NT2/D1 (cell line): ENCODE measurements around the gene TMCO5A.
"Not testable (repeated sequence)": the region's sequence is repeated elsewhere in the genome, so short reads cannot be mapped to it uniquely, and the experiment has no call there.

Experiments
- DNase-seq: peaks from one replicate; pipeline ENCODE4 v3.0.0-alpha.2; 2011; ENCODE audit warnings: low read depth, low spot score
- H3K27me3 ChIP-seq: 2 replicates; pipeline ENCODE4 v1.6.0; 2011; ENCODE audit warnings: mild to moderate bottlenecking; ENCODE audit not compliant: insufficient read length, insufficient read depth
- H3K36me3 ChIP-seq: 2 replicates; pipeline ENCODE4 v1.6.1; 2011; ENCODE audit warnings: mild to moderate bottlenecking, low read length, mixed read lengths; ENCODE audit not compliant: insufficient read depth, insufficient read length
- H3K4me1 ChIP-seq: 2 replicates; pipeline ENCODE4 v1.5.1; 2011; ENCODE audit not compliant: insufficient read depth, insufficient read length
- H3K4me3 ChIP-seq: 2 replicates; pipeline ENCODE4 v1.5.1; 2011; ENCODE audit warnings: low read depth; ENCODE audit not compliant: insufficient read length
- H3K9ac ChIP-seq: 2 replicates; pipeline ENCODE4 v1.6.0; 2011; ENCODE audit warnings: low read depth; ENCODE audit not compliant: insufficient read length
- H3K9me3 ChIP-seq: 2 replicates; pipeline ENCODE4 v1.5.1; 2011; ENCODE audit warnings: mild to moderate bottlenecking, low read length; ENCODE audit not compliant: insufficient read depth
- SUZ12 ChIP-seq: IDR thresholded peaks from 2 replicates; pipeline ENCODE4 v1.6.1; 2011; ENCODE audit not compliant: insufficient read length, insufficient read depth; ENCODE audit errors: extremely low read depth
- YY1 ChIP-seq: IDR thresholded peaks from 2 replicates; pipeline ENCODE4 v1.6.1; 2011; ENCODE audit not compliant: insufficient read length, insufficient read depth
- ZNF274 ChIP-seq: IDR thresholded peaks from 2 replicates; pipeline ENCODE4 v1.6.1; 2011; ENCODE audit warnings: mild to moderate bottlenecking, low read depth, low read length

TMCO5A gene

DNA sequence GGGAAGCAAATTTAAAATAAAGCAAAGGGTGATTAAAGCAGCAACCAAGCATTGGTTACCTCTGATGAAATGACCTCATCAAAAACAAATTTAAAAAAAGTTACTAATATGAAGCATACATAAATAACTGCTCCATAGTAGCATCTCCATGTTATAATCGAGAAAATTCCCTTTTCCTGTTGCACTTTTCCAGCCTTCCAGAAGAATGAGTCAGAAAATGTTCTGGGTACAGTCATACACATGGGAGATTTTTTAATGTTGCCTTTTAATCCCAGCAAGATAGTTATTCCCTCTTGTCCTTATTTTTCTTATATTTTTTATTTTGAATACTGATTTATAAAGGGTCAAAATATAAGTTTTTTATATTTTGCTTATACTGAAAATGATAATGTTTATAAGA, 2.6 kb upstream of the TMCO5A start:
- DNase-seq: no peak
- no peak overlapping the region for H3K9ac ChIP-seq
- H3K4me3 ChIP-seq: no peak overlapping the region
- H3K36me3 ChIP-seq: no peaks in the 10 kb centered on the region
- no peaks in the 10 kb centered on the region for H3K9me3 ChIP-seq
- no peak for TF ChIP-seq ZNF274
- no peak for TF ChIP-seq YY1
- no peak for TF ChIP-seq SUZ12
- H3K27me3 ChIP-seq: no peaks in the 10 kb centered on the region
- no peaks in the 10 kb centered on the region for H3K4me1 ChIP-seq

DNA sequence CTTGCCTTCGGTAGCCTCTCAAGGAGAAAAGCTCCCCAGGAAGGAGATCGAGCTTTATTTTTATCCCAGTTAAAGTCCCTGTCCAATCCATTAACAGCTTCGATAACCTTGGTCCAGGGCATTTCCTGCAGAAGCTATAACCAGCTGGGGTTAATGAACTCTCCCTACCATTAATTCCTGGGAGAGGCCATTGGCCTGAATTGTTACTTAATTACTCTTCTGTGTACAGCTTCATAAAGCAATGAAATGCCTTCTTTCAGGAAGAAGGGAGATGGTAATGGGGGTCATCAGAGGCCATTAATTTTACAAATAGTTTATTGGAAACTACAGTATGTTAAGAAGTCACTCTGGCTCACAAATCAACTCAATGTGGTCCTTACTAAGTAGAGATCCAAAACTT, 1.9 kb upstream of the TMCO5A start:
- Histone ChIP-seq H3K9me3 (no peaks in the 10 kb centered on the region), H3K27me3 (no peaks in the 10 kb centered on the region), H3K36me3 (no peaks in the 10 kb centered on the region), H3K4me1 (no peaks in the 10 kb centered on the region), H3K4me3 (no peak overlapping the region), H3K9ac (no peak overlapping the region)
- TF ChIP-seq ZNF274 (no peak), YY1 (no peak)
- no peak for DNase-seq

DNA sequence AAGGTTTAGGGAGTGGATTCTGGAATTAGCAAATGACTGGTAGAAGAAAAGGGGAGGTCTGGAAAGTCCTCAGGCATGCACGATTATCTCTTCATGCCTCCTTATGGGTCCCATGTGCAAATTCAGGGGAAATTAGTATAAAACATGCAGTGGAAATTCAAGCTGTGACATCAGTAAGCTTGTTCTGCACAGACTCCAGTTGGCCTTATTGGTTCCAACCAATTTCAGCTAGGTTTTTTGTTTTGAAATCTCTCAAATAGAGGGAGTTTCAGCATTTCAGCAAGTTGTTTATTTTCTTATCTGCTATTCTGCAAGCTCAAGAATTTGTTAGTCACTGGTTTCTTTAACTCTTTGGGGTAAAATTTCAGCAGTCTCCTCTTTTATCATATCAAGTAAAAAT, 774 bp upstream of the TMCO5A start:
- no peak for DNase-seq
- no peaks in the 10 kb centered on the region for H3K9me3 ChIP-seq
- no peak overlapping the region for H3K9ac ChIP-seq
- H3K4me1 ChIP-seq: no peaks in the 10 kb centered on the region
- H3K27me3 ChIP-seq: no peaks in the 10 kb centered on the region
- no peak overlapping the region for H3K4me3 ChIP-seq
- H3K36me3 ChIP-seq: no peaks in the 10 kb centered on the region
- TF ChIP-seq SUZ12 (no peak), ZNF274 (no peak), YY1 (no peak)

DNA sequence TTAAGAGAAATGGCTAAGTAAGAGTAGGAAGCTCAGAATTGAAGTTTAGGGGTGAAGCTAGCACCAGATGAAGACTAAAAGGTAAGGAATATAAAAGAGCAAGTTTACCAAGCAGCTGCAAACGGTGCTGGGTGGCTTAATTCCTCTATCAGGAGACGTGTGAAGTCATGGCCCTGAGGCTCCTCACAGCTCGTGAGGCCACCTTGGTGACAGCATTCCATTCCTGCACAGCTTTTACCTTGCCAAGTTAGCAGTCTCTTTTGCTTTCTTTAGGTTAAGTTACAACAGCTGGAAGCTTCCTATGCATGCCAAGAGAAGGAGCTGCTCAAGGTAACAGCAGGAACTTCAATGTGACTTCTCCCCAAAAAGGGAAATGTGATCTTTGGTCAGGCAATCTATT, 6.4 kb downstream of the TMCO5A start:
- no peaks in the 10 kb centered on the region for H3K36me3 ChIP-seq

DNA sequence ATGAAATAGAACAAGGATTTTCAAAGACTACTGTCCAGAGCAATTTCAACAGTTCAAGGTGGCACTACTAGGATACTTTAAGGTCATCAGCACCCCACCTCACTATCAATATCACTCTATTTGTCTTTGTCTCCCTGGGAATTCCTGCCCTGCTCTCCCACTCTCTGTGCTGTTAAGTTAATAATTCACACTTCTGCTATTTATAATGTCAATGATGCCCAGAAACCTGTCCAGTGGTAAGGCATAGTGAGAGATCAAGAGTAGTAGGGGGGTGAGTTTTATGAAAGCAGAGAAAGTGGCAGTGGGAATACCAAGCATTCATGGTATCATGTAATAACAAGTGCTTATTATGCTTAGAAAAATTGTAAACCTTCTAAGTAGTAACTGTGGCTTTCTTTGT, 7.3 kb downstream of the TMCO5A start:
- Histone ChIP-seq H3K9me3 (no peaks in the 10 kb centered on the region), H3K9ac (no peak overlapping the region), H3K4me3 (no peak overlapping the region), H3K4me1 (no peaks in the 10 kb centered on the region), H3K36me3 (no peaks in the 10 kb centered on the region), H3K27me3 (no peaks in the 10 kb centered on the region)
- no peak for TF ChIP-seq ZNF274
- no peak for TF ChIP-seq YY1
- TF ChIP-seq SUZ12: no peak
- DNase-seq: no peak

More for the DNA sequence above, 6.4 kb downstream of the TMCO5A start:
- TF ChIP-seq YY1: no peak
- no peak for TF ChIP-seq SUZ12
- no peak for TF ChIP-seq ZNF274
- H3K9me3 ChIP-seq: no peaks in the 10 kb centered on the region
- H3K4me3 ChIP-seq: no peak overlapping the region
- no peaks in the 10 kb centered on the region for H3K4me1 ChIP-seq
- DNase-seq: no peak
- H3K9ac ChIP-seq: no peak overlapping the region
- H3K27me3 ChIP-seq: no peaks in the 10 kb centered on the region

DNA sequence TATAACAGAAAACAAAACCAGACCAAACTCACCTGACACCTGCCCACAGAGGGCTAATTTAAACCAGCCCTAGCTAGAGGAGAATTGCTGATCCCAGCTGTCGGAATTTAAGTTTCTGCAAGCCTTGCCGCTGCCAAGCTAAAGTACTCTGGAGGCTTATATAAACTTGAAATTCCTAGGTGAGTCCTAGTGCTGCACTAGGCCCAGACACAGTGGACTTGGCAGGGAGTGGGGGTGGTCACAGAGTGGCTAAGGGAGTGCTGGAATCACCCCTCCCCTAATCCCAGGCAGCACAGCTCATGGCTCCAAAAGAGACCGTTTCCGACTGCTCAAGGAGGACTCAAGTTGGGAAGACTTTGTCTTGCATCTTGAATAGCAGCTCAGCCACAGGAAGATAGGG, 17.6 kb downstream of the TMCO5A start:
- no peaks in the 10 kb centered on the region for H3K4me1 ChIP-seq
- TF ChIP-seq YY1: no peak
- TF ChIP-seq ZNF274: no peak
- no peak for TF ChIP-seq SUZ12
- no peaks in the 10 kb centered on the region for H3K27me3 ChIP-seq
- H3K9ac ChIP-seq: no peak overlapping the region
- H3K4me3 ChIP-seq: no peak overlapping the region
- H3K9me3 ChIP-seq: no peaks in the 10 kb centered on the region
- DNase-seq: no peak
- no peaks in the 10 kb centered on the region for H3K36me3 ChIP-seq

DNA sequence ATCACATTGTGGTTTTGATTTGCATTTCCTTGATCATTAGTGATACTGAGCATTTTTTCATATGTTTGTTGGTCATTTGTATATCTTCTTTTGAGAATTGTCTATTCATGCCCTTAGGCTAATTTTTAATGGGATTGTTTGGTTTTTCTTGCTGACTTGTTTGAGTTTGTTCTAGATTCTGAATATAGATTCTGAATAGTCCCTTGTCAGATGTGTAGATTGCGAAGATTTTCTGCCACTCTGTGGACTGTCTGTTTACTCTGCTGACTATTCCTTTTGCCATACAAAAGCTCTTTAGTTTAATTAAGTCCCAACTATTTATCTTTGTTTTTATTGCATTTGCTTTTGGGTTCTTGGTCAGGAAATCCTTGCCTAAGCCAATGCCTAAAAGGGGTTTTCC, 26.3 kb downstream of the TMCO5A start:
- H3K4me3 ChIP-seq, H3K9me3 ChIP-seq, H3K4me1 ChIP-seq, H3K36me3 ChIP-seq, DNase-seq, H3K9ac ChIP-seq, H3K27me3 ChIP-seq: not testable (repeated sequence)

DNA sequence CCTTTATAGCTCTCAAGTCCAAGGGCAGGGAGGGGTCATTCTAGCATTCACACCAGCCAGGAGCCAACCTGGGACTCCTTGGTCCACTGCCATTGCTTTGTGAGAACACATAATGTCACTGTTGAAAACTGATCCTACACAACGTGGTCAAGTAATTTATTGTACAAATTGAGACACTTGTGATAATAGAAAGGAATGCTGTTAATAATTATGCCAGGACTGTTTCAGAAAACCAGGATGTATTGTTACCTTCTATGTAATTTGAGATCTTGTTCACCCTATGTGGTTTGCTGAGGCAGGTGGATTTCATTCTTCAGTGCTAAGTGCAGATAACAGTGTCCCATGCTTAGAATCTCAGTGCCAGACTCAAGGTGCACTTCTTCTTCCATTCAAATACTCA, 33.3 kb downstream of the TMCO5A start:
- Histone ChIP-seq H3K9me3 (no peaks in the 10 kb centered on the region), H3K36me3 (no peaks in the 10 kb centered on the region), H3K9ac (no peak overlapping the region), H3K4me1 (no peaks in the 10 kb centered on the region), H3K27me3 (no peaks in the 10 kb centered on the region), H3K4me3 (no peak overlapping the region)
- TF ChIP-seq ZNF274 (no peak), SUZ12 (no peak)
- DNase-seq: no peak
